ENCODE results near the gene C2orf72. TPM values are rescaled to one million over a fixed set of nuclear protein-coding genes. Genes with fewer than 3 reads are reported as not detected.
A peak's percentile ranks its signal among the peaks of the same experiment; 100 is the strongest.

The C2orf72 gene
- total RNA-seq, 2 donors from 2014 or later, result 1.8 to 3.9 TPM

DNA sequence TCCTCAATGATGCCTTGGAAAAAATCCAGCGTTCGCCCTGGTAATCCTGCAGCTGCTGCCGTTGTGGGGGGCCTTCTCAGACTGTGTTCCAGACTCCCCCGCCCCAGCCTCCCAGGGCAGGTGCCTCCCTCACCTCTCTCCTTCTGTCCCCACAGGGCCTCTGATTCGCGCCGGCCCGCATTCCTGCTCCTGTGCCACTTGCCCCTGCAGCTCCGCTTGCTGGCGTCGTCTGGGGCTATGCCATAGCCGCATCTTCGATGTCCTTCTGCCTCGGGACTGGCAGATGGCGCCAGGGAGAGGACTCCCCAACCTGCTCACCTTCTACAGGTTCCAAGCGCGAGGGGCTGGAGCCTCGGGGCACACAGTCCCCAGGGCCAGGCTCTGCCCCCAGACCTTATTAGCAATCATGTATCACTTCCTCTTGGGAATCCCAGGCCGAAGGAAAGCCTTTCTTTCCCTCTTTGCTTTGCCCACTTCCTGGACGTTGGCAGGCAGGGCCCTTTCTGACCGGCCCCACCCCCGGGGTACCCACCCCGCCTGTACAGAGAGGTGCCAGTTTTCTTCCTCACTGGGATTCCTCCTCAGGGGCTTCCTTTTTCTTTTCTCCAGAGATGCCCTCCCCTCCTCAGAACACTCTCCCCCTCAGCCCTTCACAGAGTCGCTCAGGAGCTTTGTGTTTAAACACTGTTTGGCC is 37.0 kb upstream of the C2orf72 start:
- peak; percentile 66 for TF ChIP-seq CTCF (conservative IDR thresholded peaks at IDR 0.05)
- Mint-ChIP-seq H3K27me3 (ENCODE audit: insufficient read depth) (peaks cover 54% of the 10 kb centered on the region), H3K4me3 (no peak overlapping the region), H3K27ac (no peak overlapping the region), H3K9me3 (peaks cover 11% of the 10 kb centered on the region), H3K36me3 (ENCODE audit: low read depth) (peaks cover under 1% of the 10 kb centered on the region), H3K4me1 (no peaks in the 10 kb centered on the region)
- Histone ChIP-seq H3K9me3 (ENCODE audit: control insufficient read depth, low read length) (peaks cover 4% of the 10 kb centered on the region), H3K4me3 (ENCODE audit: low read length) (no peak overlapping the region), H3K4me1 (ENCODE audit: control insufficient read depth, insufficient read depth, low read length) (no peaks in the 10 kb centered on the region), H3K9ac (ENCODE audit: extremely low read depth, low read length, poor library complexity, severe bottlenecking) (no peak overlapping the region), H3K27ac (ENCODE audit: low read depth, low read length) (no peak overlapping the region), H3K36me3 (ENCODE audit: control insufficient read depth, insufficient read depth, low read length) (no peaks in the 10 kb centered on the region), H3K27me3 (ENCODE audit: control insufficient read depth, insufficient read depth, low read length, poor library complexity, severe bottlenecking) (peaks cover 25% of the 10 kb centered on the region)
- 68 to 85% methylated on average over 9 to 24 of the region's 24 CpGs for WGBS, 2 experiments (ENCODE audit: insufficient coverage in 1 of 2, insufficient read length in 1 of 2)
- DNase-seq, result peak; percentile 88

DNA sequence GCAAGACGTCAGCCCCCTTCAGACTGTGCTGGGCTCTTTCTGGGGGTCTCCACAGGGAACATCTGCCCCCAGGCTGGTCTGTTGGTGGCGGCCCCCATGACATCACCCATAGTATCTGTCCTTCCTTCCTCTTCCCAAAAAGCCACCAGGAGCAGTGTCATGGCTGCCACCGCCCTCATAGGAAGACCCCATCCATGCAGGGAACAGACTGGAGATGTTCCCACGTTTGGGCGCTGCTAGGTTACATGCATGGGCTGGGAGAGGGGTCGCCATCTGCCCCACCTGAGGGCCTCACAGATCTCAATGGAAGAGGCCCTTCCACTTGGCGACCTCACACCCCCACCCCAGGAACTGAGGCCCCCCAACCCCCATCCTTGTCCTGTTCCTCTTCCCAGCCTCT is 36.3 kb upstream of the C2orf72 start:
- Histone ChIP-seq H3K4me3 (ENCODE audit: low read length) (no peak overlapping the region), H3K9me3 (ENCODE audit: control insufficient read depth, low read length) (peaks cover 4% of the 10 kb centered on the region), H3K36me3 (ENCODE audit: control insufficient read depth, insufficient read depth, low read length) (no peaks in the 10 kb centered on the region), H3K9ac (ENCODE audit: extremely low read depth, low read length, poor library complexity, severe bottlenecking) (no peak overlapping the region), H3K27me3 (ENCODE audit: control insufficient read depth, insufficient read depth, low read length, poor library complexity, severe bottlenecking) (peaks cover 25% of the 10 kb centered on the region), H3K4me1 (ENCODE audit: control insufficient read depth, insufficient read depth, low read length) (no peaks in the 10 kb centered on the region), H3K27ac (ENCODE audit: low read depth, low read length) (no peak overlapping the region)
- Mint-ChIP-seq H3K27ac (no peak overlapping the region), H3K4me1 (no peaks in the 10 kb centered on the region), H3K27me3 (ENCODE audit: insufficient read depth) (peaks cover 52% of the 10 kb centered on the region), H3K4me3 (no peak overlapping the region), H3K36me3 (ENCODE audit: low read depth) (peaks cover 2% of the 10 kb centered on the region), H3K9me3 (peaks cover 15% of the 10 kb centered on the region)
- DNase-seq, result no peak
- WGBS, 2 experiments (ENCODE audit: insufficient coverage in 1 of 2, insufficient read length in 1 of 2), result 82 to 86% methylated on average over 4 to 7 of the region's 7 CpGs
- TF ChIP-seq CTCF (conservative IDR thresholded peaks at IDR 0.05), result no peak

GRCh38 chr2:231001921-231002320 is 35.4 kb upstream of the C2orf72 start:
- Histone ChIP-seq H3K27me3 (ENCODE audit: control insufficient read depth, insufficient read depth, low read length, poor library complexity, severe bottlenecking) (peaks cover 25% of the 10 kb centered on the region), H3K36me3 (ENCODE audit: control insufficient read depth, insufficient read depth, low read length) (no peaks in the 10 kb centered on the region), H3K4me1 (ENCODE audit: control insufficient read depth, insufficient read depth, low read length) (no peaks in the 10 kb centered on the region), H3K9ac (ENCODE audit: extremely low read depth, low read length, poor library complexity, severe bottlenecking) (no peak overlapping the region), H3K9me3 (ENCODE audit: control insufficient read depth, low read length) (no peaks in the 10 kb centered on the region), H3K4me3 (ENCODE audit: low read length) (no peak overlapping the region), H3K27ac (ENCODE audit: low read depth, low read length) (no peak overlapping the region)
- TF ChIP-seq CTCF (conservative IDR thresholded peaks at IDR 0.05), result no peak
- Mint-ChIP-seq H3K36me3 (ENCODE audit: low read depth) (peaks cover 2% of the 10 kb centered on the region), H3K27me3 (ENCODE audit: insufficient read depth) (peaks cover 58% of the 10 kb centered on the region), H3K4me3 (no peak overlapping the region), H3K4me1 (no peaks in the 10 kb centered on the region), H3K9me3 (peaks cover 14% of the 10 kb centered on the region), H3K27ac (no peak overlapping the region)
- DNase-seq, result no peak
- 66 to 75% methylated on average over 3 to 4 of the region's 4 CpGs for WGBS, 2 experiments (ENCODE audit: insufficient coverage in 1 of 2, insufficient read length in 1 of 2)

Data from endodermal cell (in vitro differentiated cells).